HG02759 (cell line): ENCODE data around the gene PPP4R4.
"Not testable (repeated sequence)": the region's sequence is repeated elsewhere in the genome, so short reads cannot be mapped to it uniquely, and the experiment has no call there.

ENCODE experiments used
- ATAC-seq: cut with Tn5 transposase; IDR thresholded peaks from one replicate; pipeline ENCODE4 v1.9.1; 2021; ENCODE audit warnings: mild to moderate bottlenecking, moderate library complexity; ENCODE audit not compliant: unreplicated experiment

The PPP4R4 gene

DNA sequence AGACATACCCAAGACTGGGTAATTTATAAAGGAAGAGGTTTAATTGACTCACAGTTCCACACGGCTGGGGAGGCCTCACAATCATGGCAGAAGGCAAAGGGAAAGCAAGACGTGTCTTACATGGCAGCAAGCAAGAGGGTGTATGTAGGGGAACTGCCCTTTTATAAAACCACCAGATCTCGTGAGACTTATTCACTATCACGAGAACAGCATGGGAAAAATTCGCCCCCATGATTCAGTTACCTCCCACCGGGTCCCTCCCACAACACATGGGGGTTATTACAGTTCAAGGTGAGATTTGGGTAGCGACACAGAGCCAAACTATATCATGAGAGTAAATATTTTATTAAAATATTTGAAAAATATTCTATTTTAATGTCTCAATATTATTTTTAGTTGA is 94.5 kb downstream of the PPP4R4 start:
- ATAC-seq, result not testable (repeated sequence)

DNA sequence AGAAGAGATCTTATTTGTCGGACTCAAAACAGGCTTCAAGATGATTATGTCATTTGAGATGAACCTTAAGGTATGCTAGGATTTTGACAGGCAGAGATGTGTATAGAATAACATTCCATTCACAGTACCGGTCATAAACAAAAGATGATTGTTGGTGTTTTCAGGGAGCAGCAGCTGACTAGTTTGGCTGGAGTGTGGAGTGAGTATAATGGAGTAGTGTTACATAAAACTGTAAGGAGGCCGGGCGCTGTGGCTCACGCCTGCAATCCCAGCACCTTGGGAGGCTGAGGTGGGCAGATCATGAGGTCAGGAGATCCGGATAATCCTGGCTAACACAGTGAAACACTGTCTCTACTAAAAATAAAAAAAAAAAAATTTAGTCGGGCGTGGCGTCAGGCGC is 95.0 kb downstream of the PPP4R4 start:
- no peak for ATAC-seq

DNA sequence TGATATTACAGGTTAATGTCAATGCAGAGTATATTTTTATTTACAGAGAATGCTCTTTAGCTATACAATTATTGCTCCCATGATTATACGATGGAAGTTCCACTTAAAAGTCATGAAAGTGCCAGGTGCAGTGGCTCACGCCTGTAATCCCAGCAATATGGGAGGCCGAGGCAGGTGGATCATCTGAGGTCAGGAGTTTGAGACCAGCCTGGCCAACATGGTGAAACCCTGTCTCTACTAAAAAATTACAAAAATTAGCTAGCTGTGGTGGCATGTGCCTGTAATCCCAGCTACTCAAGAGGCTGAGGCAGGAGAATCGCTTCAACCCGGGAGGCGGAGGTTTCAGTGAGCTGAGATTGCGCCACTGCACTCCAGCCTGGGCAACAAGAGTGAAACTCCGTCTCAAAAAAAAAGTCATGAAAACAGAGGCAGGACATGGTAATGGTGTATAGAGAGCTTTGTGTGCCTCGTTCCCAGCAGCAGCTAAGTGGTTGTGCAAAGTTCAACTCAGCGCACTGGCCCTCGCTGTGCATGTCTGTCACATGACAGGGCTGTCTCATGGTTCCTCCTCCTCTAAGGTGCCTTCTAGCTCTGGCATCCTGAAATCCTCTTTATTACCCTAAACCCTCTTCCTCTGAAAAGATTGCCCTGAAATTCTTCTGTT is 102.9 kb downstream of the PPP4R4 start:
- not testable (repeated sequence) for ATAC-seq

GRCh38 chr14:94278731-94279130 is 104.6 kb downstream of the PPP4R4 start:
- no peak for ATAC-seq

DNA sequence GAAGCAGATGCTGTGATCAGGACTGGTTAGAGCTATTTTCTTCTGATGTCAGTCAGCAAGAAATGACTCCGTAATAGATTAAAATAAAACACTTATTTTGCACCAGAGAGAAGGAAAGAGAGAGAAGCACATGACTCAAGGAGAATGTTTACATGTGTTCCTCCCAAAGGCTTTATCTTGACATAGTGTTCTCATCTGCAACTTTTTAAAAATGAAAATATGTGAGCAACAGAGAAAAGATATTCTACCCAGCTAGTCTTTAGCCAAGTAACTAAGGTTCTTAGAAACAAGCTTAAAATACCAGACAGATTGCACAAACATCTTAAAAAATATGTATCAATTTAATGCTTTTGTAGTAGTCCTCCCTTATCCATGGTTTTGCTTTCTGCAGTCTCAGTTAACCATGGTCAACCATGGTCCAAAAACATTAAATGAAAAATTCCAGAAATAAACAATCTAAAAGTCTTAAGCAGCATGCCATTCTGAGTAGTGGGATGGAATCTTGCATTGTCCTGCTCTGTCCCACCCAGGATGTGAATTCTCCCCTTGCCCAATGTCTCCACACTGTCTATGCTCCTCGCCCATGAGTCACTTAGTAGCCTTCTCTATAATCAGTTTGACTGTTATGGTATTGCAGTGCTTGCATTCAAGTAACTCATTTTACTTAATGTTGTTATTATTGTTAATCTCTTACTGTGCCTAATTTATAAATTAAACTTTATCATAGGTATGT is 109.0 kb downstream of the PPP4R4 start:
- ATAC-seq, result no peak

DNA sequence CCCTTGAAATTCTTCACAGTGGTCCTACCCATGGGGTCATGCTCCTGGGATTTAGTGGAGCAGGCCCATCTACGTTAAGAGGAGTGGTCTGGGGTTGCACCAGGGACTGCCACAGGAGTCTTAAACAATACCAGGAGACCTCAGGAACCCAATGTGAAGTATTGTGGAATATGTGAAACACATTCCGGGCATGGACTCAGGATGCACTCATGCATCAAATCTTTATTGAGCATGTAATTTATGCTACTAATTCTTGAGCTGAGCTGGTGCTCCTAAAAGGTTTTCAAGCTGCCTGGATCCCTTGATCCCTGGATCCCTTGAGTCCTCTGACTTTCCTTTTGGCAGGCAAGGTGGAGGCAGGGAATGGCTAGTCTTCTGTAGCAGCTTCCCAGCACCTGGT is 110.1 kb downstream of the PPP4R4 start:
- no peak for ATAC-seq

DNA sequence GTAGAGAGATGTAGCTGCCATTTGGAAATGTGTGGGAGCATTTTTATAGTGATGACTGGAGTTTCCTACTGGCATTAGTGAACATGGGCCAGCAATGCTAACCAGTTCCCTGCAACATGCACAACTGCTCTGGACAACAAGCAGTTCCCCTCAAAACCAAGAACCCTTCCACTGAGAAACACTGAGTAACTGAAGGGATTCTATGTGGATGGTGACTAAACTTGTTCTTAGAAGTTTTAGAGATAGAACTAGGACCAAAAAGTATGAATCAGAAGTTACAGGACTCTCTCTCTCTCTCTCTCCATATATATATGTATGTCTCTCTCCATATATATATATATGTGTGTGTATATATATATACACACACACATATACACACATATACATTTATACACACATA is 111.0 kb downstream of the PPP4R4 start:
- no peak for ATAC-seq

- no peak for ATAC-seq
Observed at GRCh38 chr14:94288610-94289465, 114.7 kb downstream of the PPP4R4 start.

GRCh38 chr14:94290197-94290596 is 116.1 kb downstream of the PPP4R4 start:
- no peak for ATAC-seq

- no peak for ATAC-seq
Observed at GRCh38 chr14:94291159-94291905, 117.2 kb downstream of the PPP4R4 start.

- no peak for ATAC-seq
Observed at GRCh38 chr14:94291906-94292525, 117.9 kb downstream of the PPP4R4 start.

DNA sequence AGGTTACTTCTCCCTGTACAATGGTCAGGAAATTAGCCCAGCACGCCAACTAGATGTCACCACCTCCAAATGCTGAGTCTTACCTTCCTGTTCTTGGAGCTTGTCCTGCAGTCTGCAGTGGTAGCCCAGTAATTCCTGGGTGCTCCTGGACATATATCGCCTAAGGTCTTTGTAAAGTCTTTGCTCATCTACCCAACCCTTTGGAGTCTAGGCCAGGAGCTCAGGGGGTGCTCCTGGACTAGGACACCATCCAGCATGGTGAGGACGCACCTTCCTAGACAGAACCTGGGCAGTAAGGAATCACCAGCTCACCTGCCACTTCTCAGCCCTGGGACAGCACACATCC is 118.4 kb downstream of the PPP4R4 start:
- ATAC-seq, result no peak

GRCh38 chr14:94292872-94293577 is 118.9 kb downstream of the PPP4R4 start, which contains the start of gene SERPINA10:
Gene SERPINA10 (minus strand): TSS chr14:94293268. CDS start chr14:94290593, 2,675 bp downstream.
- ATAC-seq, result no peak

DNA sequence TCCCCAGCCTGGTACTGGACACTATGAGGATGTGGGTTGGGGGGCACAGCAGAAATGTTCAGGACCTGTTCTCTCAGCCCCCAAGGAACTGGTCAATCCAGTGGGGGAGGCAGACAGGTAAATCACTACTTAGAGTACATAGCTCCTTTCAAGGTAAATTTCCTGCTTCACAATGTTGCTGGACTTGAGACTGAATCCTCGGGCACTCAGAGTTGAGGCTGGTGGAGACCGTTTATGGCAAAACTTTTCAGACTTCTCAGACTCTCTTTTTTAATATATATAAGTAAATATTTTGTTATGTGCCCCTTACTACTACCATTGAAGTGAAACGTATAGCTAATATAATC is 119.4 kb downstream of the PPP4R4 start:
- ATAC-seq, result no peak

GRCh38 chr14:94295360-94296180 is 121.4 kb downstream of the PPP4R4 start:
- no peak for ATAC-seq

- ATAC-seq, result not testable (repeated sequence)
Observed at GRCh38 chr14:94296181-94296545, 122.0 kb downstream of the PPP4R4 start.

- ATAC-seq, result no peak
Observed at GRCh38 chr14:94298130-94298529, 124.0 kb downstream of the PPP4R4 start.

DNA sequence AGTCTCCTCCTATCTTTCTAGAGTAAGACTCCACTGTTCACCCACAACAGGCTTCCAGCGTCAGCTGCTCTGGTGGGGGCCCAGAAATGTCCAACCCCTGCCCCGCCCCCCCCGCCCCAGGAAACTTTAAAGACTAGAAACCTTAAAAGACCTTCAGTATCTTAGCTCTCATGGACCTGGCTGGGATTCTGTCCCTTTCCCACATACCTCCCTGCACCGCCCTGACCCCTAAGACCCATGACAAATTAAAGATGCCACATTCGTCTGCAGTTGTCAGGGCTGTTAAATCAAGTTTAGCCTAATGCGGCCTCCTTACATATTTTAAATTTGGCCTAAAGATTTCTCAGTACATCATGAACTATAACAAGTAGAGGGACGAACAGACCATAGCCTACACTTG is 129.0 kb downstream of the PPP4R4 start:
- no peak for ATAC-seq

GRCh38 chr14:94304243-94304642 is 130.1 kb downstream of the PPP4R4 start:
- no peak for ATAC-seq
